Measurements from ENCODE around the gene NCF2.

DNA sequence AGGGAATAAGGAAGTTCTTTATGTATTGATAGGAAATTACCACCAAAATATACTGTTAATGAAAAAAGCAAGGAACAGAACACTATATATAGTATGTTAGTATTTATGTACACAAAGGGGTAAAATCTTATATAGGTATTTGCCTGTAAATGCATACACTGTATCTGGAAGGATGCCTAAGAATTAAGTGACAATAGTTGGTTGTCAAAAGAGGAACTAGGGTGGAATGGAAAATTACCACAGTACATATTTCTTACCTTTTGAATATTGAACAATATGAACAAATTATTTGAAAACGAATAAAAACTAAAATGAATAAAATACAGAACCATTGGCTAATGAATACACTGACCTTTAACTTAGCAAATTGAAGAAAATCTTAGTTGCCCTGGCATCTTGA is 31.8 kb upstream of the NCF2 start:
- TF ChIP-seq, protein P1, sequence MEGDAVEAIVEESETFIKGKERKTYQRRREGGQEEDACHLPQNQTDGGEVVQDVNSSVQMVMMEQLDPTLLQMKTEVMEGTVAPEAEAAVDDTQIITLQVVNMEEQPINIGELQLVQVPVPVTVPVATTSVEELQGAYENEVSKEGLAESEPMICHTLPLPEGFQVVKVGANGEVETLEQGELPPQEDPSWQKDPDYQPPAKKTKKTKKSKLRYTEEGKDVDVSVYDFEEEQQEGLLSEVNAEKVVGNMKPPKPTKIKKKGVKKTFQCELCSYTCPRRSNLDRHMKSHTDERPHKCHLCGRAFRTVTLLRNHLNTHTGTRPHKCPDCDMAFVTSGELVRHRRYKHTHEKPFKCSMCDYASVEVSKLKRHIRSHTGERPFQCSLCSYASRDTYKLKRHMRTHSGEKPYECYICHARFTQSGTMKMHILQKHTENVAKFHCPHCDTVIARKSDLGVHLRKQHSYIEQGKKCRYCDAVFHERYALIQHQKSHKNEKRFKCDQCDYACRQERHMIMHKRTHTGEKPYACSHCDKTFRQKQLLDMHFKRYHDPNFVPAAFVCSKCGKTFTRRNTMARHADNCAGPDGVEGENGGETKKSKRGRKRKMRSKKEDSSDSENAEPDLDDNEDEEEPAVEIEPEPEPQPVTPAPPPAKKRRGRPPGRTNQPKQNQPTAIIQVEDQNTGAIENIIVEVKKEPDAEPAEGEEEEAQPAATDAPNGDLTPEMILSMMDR (conservative IDR thresholded peaks at IDR 0.05; ENCODE audit: low read depth, low read length): no peak
- TF ChIP-seq EZH2phosphoT487 (IDR thresholded peaks at IDR 0.05; ENCODE audit: borderline replicate concordance, low read length) (no peak), EZH2 (IDR thresholded peaks at IDR 0.05; ENCODE audit: low read length, unreplicated experiment) (no peak)

All from PC-3 (cell line).